A549 (cell line): ENCODE data around the gene RAB33B.

Source experiments
- HOXB5 ChIP-seq: fragments of 250-450 bp; sonication (Bioruptor Pico); IDR thresholded peaks from 2 replicates; pipeline ENCODE4 v1.5.0; 2020; ENCODE audit warnings: mild to moderate bottlenecking, moderate library complexity
- POLR2A ChIP-seq: IDR thresholded peaks from 2 replicates; pipeline ENCODE4 v1.6.1; 2012; ENCODE audit warnings: mild to moderate bottlenecking, low read length
- SREBF2 ChIP-seq: fragments of 450-650 bp; IDR thresholded peaks from 2 replicates; pipeline ENCODE4 v1.6.1; 2014; ENCODE audit warnings: mild to moderate bottlenecking, moderate library complexity
- TFCP2L1 ChIP-seq: fragments of 250-450 bp; sonication (Bioruptor Pico); IDR thresholded peaks from 2 replicates; pipeline ENCODE4 v1.5.0; 2021; ENCODE audit warnings: mild to moderate bottlenecking
- TF ChIP-seq, protein P1 (sequence below): fragments of >200 bp; sonication (Bioruptor Twin); formaldehyde crosslinking; IDR thresholded peaks from 3 replicates; pipeline ENCODE4 v1.5.1; 2016

DNA sequence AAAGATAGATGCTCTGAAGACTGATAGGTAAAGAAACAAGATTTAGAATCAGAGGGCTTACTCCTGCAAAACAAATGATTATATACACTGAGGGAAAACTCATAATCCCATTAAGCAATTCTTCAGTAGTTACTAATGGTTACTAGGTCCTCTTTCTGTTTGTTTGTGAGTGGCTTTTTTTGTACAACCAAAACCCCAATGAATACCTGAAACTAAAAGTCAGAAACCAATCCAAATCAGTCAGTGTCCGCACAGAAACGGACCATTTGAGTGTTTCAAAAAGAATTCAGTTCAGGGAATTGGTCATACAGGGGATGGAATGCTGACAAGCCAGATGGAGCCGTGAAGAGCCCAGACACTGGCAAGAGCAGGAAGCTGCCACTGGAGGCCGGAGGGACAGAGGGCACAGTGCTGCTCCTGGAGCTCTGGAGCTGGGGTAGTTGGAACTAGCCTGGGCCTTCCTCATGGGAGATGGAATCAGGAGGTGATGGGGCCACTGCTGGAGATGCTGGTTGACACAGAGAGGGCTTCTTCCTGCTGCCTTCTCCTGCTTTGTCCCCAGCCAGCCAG lies 70.2 kb downstream of the RAB33B start:
- TF ChIP-seq, protein P1, sequence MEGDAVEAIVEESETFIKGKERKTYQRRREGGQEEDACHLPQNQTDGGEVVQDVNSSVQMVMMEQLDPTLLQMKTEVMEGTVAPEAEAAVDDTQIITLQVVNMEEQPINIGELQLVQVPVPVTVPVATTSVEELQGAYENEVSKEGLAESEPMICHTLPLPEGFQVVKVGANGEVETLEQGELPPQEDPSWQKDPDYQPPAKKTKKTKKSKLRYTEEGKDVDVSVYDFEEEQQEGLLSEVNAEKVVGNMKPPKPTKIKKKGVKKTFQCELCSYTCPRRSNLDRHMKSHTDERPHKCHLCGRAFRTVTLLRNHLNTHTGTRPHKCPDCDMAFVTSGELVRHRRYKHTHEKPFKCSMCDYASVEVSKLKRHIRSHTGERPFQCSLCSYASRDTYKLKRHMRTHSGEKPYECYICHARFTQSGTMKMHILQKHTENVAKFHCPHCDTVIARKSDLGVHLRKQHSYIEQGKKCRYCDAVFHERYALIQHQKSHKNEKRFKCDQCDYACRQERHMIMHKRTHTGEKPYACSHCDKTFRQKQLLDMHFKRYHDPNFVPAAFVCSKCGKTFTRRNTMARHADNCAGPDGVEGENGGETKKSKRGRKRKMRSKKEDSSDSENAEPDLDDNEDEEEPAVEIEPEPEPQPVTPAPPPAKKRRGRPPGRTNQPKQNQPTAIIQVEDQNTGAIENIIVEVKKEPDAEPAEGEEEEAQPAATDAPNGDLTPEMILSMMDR, result no peak
- TF ChIP-seq TFCP2L1 (no peak), POLR2A (no peak), HOXB5 (CRISPR knock-in tag) (no peak), SREBF2 (no peak)
